Activated naive CD4-positive, alpha-beta T cell treated with anti-CD3 and anti-CD28 coated beads for 36 hours (primary cell): Measurements from ENCODE around the gene DEDD2. TPM values are rescaled to one million over a fixed set of nuclear protein-coding genes. Genes with fewer than 3 reads are reported as not detected.

Experiments used
- CTCF ChIA-PET: fragments of 350-600 bp; sonication (Branson Sonifier 250); formaldehyde crosslinking; loops from one replicate; lab custom pipeline; 2021; ENCODE audit warnings: antibody characterized with exemption; lab: Charles Lee
- DNase-seq: peaks from one replicate; pipeline ENCODE4 v3.0.0-alpha.2; 2020
- H3K27ac Mint-ChIP-seq: one replicate; pipeline ENCODE4 v1.8.0; 2021; ENCODE audit warnings: mild to moderate bottlenecking, mixed read lengths
- H3K27me3 Mint-ChIP-seq: one replicate; pipeline ENCODE4 v1.8.0; 2021; ENCODE audit warnings: low read depth, mixed read lengths
- H3K36me3 Mint-ChIP-seq: one replicate; pipeline ENCODE4 v1.8.0; 2021; ENCODE audit warnings: low read depth, mixed read lengths
- H3K4me1 Mint-ChIP-seq: one replicate; pipeline ENCODE4 v1.8.0; 2021; ENCODE audit warnings: low read depth, mixed read lengths
- H3K4me3 Mint-ChIP-seq: one replicate; pipeline ENCODE4 v1.8.0; 2021; ENCODE audit warnings: mild to moderate bottlenecking, moderate library complexity, mixed read lengths
- H3K9me3 Mint-ChIP-seq: one replicate; pipeline ENCODE4 v1.8.0; 2021; ENCODE audit warnings: mixed read lengths
- intact Hi-C: fragments of 100-400 bp; cut with micrococcal nuclease; formaldehyde crosslinking; loops from one replicate; pipeline ENCODE4 v1.15.1; 2023
- total RNA-seq, 2 experiments: library from RNA; stranded (reverse); gene quantifications; one replicate each; pipeline ENCODE4 v1.2.3, GENCODE V29; 2021

The DEDD2 gene
- total RNA-seq, 2 experiments from 2014 or later = 24.8 to 26.0 TPM

- no peaks in the 10 kb centered on the region for H3K9me3 Mint-ChIP-seq
- no peak for DNase-seq
- intact Hi-C loops = no loop called here
- no peak overlapping the region for H3K4me3 Mint-ChIP-seq
- CTCF ChIA-PET = interaction anchor here (1.2 to 1.4 kb wide), 2 partner anchors 30 to 31 kb away, joined by 3 read pairs; no protein-coding TSS in a partner anchor
- H3K27me3 Mint-ChIP-seq = no peaks in the 10 kb centered on the region
- H3K36me3 Mint-ChIP-seq = no peaks in the 10 kb centered on the region
- H3K27ac Mint-ChIP-seq = no peak overlapping the region
- H3K4me1 Mint-ChIP-seq = peaks cover 19% of the 10 kb centered on the region
Observed at GRCh38 chr19:42153672-42154433, 63.6 kb downstream of the DEDD2 start.

GRCh38 chr19:42152910-42153671, 64.4 kb downstream of the DEDD2 start:
- no peak overlapping the region for H3K4me3 Mint-ChIP-seq
- H3K27ac Mint-ChIP-seq = no peak overlapping the region
- no peaks in the 10 kb centered on the region for H3K27me3 Mint-ChIP-seq
- H3K9me3 Mint-ChIP-seq = no peaks in the 10 kb centered on the region
- CTCF ChIA-PET = interaction anchor here (1.2 to 1.4 kb wide), 2 partner anchors 30 to 32 kb away, joined by 3 read pairs; no protein-coding TSS in a partner anchor
- DNase-seq = no peak
- H3K36me3 Mint-ChIP-seq = no peaks in the 10 kb centered on the region
- H3K4me1 Mint-ChIP-seq = peaks cover 27% of the 10 kb centered on the region
- intact Hi-C loops = no loop called here

- CTCF ChIA-PET = interaction anchor here (1.4 kb wide), 1 partner anchor 33 kb away, joined by 3 read pairs; no protein-coding TSS in a partner anchor
- Mint-ChIP-seq H3K27ac (no peak overlapping the region), H3K4me3 (no peak overlapping the region), H3K9me3 (no peaks in the 10 kb centered on the region), H3K27me3 (no peaks in the 10 kb centered on the region), H3K4me1 (peaks cover 32% of the 10 kb centered on the region), H3K36me3 (no peaks in the 10 kb centered on the region)
- DNase-seq = no peak
- intact Hi-C loops = no loop called here
Observed at GRCh38 chr19:42151782-42152684, 65.4 kb downstream of the DEDD2 start.

GRCh38 chr19:42150911-42151361, 66.5 kb downstream of the DEDD2 start:
- peaks cover 32% of the 10 kb centered on the region for H3K4me1 Mint-ChIP-seq
- H3K27ac Mint-ChIP-seq = no peak overlapping the region
- H3K9me3 Mint-ChIP-seq = no peaks in the 10 kb centered on the region
- no peaks in the 10 kb centered on the region for H3K27me3 Mint-ChIP-seq
- no peak overlapping the region for H3K4me3 Mint-ChIP-seq
- CTCF ChIA-PET = no interaction called here
- intact Hi-C loops = no loop called here
- H3K36me3 Mint-ChIP-seq = no peaks in the 10 kb centered on the region
- DNase-seq = no peak

- intact Hi-C loops = no loop called here
- H3K4me3 Mint-ChIP-seq = no peak overlapping the region
- H3K27me3 Mint-ChIP-seq = no peaks in the 10 kb centered on the region
- DNase-seq = no peak
- no peaks in the 10 kb centered on the region for H3K9me3 Mint-ChIP-seq
- no peak overlapping the region for H3K27ac Mint-ChIP-seq
- peaks cover 31% of the 10 kb centered on the region for H3K4me1 Mint-ChIP-seq
- CTCF ChIA-PET = no interaction called here
- no peaks in the 10 kb centered on the region for H3K36me3 Mint-ChIP-seq
Observed at GRCh38 chr19:42150364-42150763, 67.1 kb downstream of the DEDD2 start.

GRCh38 chr19:42149447-42150202, 67.9 kb downstream of the DEDD2 start:
- Mint-ChIP-seq H3K4me1 (peaks cover 25% of the 10 kb centered on the region), H3K27ac (no peak overlapping the region), H3K27me3 (no peaks in the 10 kb centered on the region), H3K36me3 (no peaks in the 10 kb centered on the region), H3K4me3 (no peak overlapping the region), H3K9me3 (no peaks in the 10 kb centered on the region)
- CTCF ChIA-PET = interaction anchor here (0.5 kb wide), 1 partner anchor 94 kb away, joined by 3 read pairs; no protein-coding TSS in a partner anchor
- DNase-seq = no peak
- intact Hi-C loops = no loop called here

Other genes starting within 250 kb of the DEDD2 start
- gene ATP1A3, start 223.4 kb downstream of the DEDD2 start, total RNA-seq = 1 to 10 TPM; 1.1 to 1.5 TPM
- 1 to 10 TPM; 1.9 to 2.2 TPM for gene GRIK5, start 147.5 kb downstream of the DEDD2 start, total RNA-seq
- gene ZNF574, start 141.5 kb downstream of the DEDD2 start, total RNA-seq = 1 to 10 TPM; 8.4 to 8.8 TPM
- 10 to 100 TPM; 30.0 to 31.9 TPM for gene POU2F2, start 85.2 kb downstream of the DEDD2 start, total RNA-seq
- gene ZNF526, start 2.6 kb upstream of the DEDD2 start, total RNA-seq = 10 to 100 TPM; 11.5 to 11.6 TPM
- gene GSK3A, start 24.9 kb upstream of the DEDD2 start, total RNA-seq = 10 to 100 TPM; 31.1 to 33.8 TPM
- 10 to 100 TPM; 52.4 to 55.6 TPM for gene ERF, start 37.5 kb upstream of the DEDD2 start, total RNA-seq
- gene CIC, start 51.6 kb upstream of the DEDD2 start, total RNA-seq = 10 to 100 TPM; 60.2 to 61.5 TPM
- gene PRR19, start 84.5 kb upstream of the DEDD2 start, total RNA-seq = under 1 TPM; 0.27 to 0.43 TPM
- gene PAFAH1B3, start 84.9 kb upstream of the DEDD2 start, total RNA-seq = 10 to 100 TPM; 36.6 TPM
- gene TMEM145, start 95.6 kb upstream of the DEDD2 start, total RNA-seq = not detected
- 1 to 10 TPM; 3.3 to 4.0 TPM for gene MEGF8, start 108.0 kb upstream of the DEDD2 start, total RNA-seq
- gene CNFN, start 172.6 kb upstream of the DEDD2 start, total RNA-seq = not detected
- 10 to 100 TPM; 30.2 to 32.5 TPM for gene LIPE, start 209.7 kb upstream of the DEDD2 start, total RNA-seq
- gene CXCL17, start 225.3 kb upstream of the DEDD2 start, total RNA-seq = not detected